GM18870 (cell line): Measurements from ENCODE around the gene MAP4K1.
"Not testable (repeated sequence)": the region's sequence is repeated elsewhere in the genome, so short reads cannot be mapped to it uniquely, and the experiment has no call there.

Experiments used
- ATAC-seq: cut with Tn5 transposase; IDR thresholded peaks from one replicate; pipeline ENCODE4 v1.9.1; 2021; ENCODE audit warnings: moderate library complexity; ENCODE audit not compliant: unreplicated experiment

The MAP4K1 gene

GRCh38 chr19:38629568-38629967, 11.8 kb upstream of the MAP4K1 start:
- no peak for ATAC-seq

DNA sequence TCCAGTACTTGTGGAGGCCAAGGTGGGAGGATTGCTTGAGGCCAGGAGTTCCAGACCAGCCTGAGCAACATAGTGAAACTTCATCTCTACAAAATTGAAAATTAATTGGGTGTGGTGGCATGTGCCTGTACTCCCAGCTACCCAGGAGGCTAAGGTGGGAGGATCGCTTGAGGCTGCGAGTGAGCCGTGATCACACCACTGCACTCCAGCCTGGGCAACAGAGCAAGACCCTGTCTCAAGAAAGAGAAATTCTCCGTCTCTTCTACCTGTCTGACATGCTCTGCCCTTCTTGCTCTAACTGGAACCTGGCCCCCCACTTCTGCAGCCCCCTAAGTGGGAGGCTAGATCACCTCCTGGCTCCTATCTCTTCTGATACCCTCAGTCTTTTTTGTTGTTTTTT, 8.6 kb upstream of the MAP4K1 start:
- no peak for ATAC-seq

DNA sequence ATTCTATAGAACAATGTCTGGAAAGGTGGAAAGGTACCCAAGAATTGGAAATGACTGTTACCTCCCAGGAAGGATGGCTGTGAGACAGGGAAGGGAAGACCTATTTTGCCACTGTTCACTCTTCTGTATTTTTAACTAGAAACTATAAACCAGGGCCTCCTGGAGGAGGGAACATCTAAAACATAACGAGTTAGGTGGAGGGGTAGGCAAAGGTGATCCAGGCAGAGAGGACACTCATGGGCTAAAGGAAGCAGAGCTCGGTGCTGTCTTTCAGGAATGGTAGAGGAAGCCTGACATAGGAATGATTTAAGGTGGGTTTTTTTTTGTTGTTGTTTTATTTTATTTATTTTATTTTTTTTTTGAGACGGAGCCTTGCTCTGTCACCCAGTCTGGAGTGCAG, 7.1 kb upstream of the MAP4K1 start:
- ATAC-seq, result no peak

DNA sequence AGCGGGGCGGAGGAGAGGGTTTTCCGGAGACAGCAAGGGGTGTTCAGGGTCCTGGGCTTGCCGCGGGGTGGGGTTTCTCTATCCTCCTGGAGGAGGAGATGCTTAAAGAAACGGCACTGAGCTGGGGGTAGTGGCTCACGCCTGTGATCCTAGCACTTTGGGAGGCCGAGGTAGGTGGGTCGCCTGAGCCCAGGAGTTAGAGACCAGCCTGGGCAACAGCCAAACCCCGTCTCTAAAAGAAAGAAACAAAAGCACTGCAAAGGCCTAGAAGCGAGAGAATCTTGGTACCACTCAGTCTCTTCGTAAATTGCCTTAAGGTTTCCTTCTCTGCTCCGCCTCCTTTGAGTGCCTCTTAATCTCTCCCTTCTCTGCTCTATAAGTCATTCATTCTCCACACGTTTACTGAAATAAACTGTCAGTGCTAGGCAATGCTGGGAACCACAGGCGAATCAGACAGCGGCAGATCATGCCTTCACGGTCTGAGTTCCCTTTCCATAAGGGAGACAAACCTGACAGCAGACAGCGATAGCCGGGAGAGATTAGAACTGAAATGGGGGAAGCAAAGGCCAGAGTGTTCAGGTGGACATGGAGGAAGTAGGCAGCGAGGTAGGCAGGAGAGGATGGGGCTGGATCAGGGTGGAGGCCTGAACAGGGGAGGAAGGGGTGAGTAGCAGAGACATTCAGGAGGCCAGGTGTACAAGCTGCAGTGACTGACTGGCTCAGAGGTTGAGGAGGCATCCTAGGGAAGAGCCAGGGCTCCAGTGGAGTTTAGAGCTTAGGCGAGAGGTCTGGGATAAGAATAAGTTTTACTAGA, 1.8 kb upstream of the MAP4K1 start:
- ATAC-seq, result no peak

DNA sequence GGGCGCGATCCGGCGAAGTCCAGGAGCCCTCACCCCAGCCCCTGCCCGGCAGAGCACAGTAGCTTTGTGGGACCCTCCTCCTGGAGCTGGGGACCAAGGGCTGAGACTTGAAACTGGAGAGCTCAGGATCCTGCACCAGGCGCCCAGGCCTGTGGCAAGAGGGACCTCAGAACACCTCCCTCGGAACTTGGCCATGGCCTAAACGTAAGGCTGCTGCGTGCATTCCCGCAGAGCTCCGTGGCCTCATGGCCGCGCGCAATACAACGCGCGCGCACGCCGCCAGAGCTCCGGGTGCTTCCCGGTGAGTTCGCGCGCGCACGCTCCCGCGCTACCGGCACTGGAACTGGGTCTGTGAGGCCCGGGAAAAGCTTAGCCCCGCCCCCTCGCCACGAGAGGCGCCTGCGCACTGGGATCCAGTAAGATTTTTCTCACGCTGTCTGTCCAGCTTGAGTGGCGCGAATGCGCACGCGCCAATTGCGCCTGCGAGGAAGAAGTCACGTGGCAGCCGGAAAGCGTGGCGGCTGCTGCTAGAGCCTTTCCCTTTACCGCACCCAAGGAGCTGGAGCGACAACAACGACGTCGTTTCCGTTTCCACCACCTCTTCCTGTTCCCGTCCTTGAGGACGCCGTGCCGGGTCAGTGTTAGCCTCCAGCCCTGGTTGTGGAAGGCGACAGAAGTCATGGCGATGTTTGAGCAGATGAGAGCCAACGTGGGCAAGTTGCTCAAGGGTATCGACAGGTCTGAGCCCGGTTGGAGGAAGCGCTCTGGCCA, 1.0 kb upstream of the MAP4K1 start, which contains the start of gene EIF3K:
Gene EIF3K (plus strand): TSS at position 599 of the 771 bp plus-strand sequence. CDS start 81 bp downstream, at position 680.
- peak; percentile 68 for ATAC-seq

DNA sequence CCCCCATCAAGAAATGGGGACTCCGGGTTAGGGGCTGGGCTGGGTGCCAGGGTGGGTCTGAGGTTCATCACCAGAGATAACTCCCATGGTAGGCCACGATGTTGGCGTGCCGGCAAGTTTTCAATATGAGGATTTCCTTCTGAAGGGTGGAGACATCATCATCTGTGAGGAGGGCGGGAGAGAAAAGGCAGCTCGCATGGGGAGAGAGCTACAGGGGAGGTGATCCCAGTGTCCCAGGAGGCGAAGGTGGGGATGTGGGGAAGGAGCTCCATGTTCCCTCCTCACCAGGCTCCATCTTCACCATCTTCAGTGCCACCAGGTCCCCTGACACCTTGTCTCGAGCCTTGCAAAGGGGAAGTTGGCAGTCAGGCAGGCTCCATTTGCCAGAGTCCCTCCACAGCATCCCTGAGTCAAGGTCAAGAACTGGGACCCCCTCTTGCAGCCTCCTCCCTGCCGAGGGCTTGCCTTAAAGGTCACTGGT, 430 bp downstream of the MAP4K1 start:
- no peak for ATAC-seq

GRCh38 chr19:38616265-38616664, 1.5 kb downstream of the MAP4K1 start:
- ATAC-seq, result no peak

- ATAC-seq, result no peak
These were observed 2.7 kb downstream of the MAP4K1 start for GRCh38 chr19:38615007-38615581.

GRCh38 chr19:38614289-38614688, 3.5 kb downstream of the MAP4K1 start:
- no peak for ATAC-seq

DNA sequence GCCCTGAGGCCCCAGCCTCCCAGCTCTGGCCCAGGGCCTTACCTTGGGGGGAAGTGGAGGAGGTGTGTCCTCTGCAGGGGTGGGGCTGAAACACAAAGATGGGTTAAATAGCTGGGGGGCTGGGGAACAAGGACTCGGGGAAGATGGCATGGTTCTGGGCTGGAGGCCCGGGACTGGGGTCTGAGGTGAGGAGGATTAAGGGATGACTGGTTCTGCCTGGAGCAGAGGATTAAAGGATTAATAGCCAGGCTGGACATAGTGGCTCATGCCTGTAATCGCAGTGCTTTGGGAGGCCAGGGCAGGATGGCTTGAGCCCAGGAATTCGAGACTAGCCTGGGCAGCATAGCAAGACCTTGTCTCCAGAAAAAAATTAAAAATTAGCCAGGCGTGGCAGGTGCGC, 11.6 kb downstream of the MAP4K1 start:
- ATAC-seq, result no peak

- not testable (repeated sequence) for ATAC-seq
These were observed 14.9 kb downstream of the MAP4K1 start for GRCh38 chr19:38602856-38603255.

- no peak for ATAC-seq
These were observed 18.0 kb downstream of the MAP4K1 start for GRCh38 chr19:38599722-38600121.

GRCh38 chr19:38597075-38597474, 20.7 kb downstream of the MAP4K1 start:
- no peak for ATAC-seq

GRCh38 chr19:38596057-38596981, 21.4 kb downstream of the MAP4K1 start:
- no peak for ATAC-seq

DNA sequence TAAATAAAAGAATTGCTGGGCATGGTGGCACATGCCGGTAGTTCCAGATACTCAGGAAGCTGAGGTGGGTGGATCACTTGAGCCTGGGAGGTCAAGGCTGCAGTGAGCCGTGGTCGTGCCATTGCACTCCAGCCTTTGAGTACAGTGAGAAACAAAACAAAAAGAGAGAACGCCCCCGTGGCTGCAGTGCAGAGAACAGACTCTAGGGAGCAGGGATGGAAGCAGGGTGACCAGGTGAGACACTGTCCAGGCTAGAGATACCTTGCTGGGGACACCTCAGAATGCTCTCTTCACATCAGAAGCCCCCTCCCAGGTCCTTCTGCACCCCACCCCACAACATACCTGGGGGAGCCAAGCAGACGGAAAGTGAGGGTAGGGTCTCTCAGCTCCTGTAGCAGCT, 24.8 kb downstream of the MAP4K1 start:
- no peak for ATAC-seq

GRCh38 chr19:38588041-38588440, 29.7 kb downstream of the MAP4K1 start:
- no peak for ATAC-seq

GRCh38 chr19:38587562-38587961, 30.2 kb downstream of the MAP4K1 start:
- no peak for ATAC-seq

- ATAC-seq, result no peak
These were observed 33.8 kb downstream of the MAP4K1 start for GRCh38 chr19:38583985-38584305.

DNA sequence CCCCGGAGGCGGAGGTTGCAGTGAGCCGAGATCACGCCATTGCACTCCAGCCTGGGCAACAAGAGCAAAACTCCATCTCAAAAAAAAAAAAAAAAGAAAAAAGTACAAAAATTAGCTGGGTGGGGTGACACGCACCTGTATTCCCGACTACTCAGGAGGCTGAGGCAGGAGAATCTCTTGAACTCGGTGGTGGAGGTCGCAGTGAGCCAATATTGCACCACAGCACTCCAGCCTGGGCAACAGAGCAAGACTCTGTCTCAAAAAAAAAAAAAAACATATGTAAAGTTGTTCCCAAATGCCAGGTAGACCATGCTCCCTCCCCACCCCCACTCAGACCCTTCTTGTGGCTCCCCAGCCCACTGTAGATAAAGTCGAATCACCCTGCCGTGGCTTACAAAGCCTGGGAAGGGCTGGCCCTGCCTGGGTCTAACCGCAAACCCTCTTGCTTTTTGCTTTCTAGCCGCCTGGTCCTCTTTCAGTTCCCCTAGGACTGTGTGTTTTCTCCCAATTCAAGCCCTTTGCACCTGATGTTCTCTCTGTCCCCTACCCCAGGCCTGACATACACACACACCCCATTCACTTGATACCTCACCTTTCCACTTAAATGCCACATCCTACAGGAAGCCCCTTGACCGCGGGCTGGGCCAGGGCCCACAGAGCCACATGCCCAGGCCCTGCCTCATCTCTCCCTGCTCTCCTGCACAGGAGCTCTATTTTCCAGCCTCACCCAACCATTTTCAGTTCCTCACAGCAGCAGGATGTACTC, 34.4 kb downstream of the MAP4K1 start:
- peak; percentile 77 for ATAC-seq

GRCh38 chr19:38580080-38580479, 37.7 kb downstream of the MAP4K1 start:
- no peak for ATAC-seq
